Spleen (tissue), 11 donors: ENCODE measurements around the gene ARHGAP30. TPM values are rescaled to one million over a fixed set of nuclear protein-coding genes. Genes with fewer than 3 reads are reported as not detected.

Experiments
- DNase-seq: peaks from one replicate; pipeline ENCODE4 v3.0.0-alpha.2; 2020
- H3K27ac ChIP-seq, 8 donors: fragments of 200-600 bp; sonication (generic) in 7 of 8; 1 replicate in 4 of 8; 2 replicates in 4 of 8; pipeline versions ENCODE4 v1.5.0 to v1.8.0; 2016 to 2021; ENCODE audit warnings: inconsistent platforms in 4 of 8, mild to moderate bottlenecking in 4 of 8, moderate library complexity in 1 of 8
- H3K27me3 ChIP-seq, 7 donors: fragments of 200-600 bp; sonication (generic) in 6 of 7; replicated peaks in 1 of 7; 1 replicate in 4 of 7; 2 replicates in 3 of 7; pipeline versions ENCODE4 v1.5.0 to v1.8.0; 2016 to 2021; ENCODE audit warnings: inconsistent platforms in 3 of 7, mild to moderate bottlenecking in 1 of 7
- H3K36me3 ChIP-seq, 6 donors: fragments of 200-600 bp; sonication (generic) in 5 of 6; 1 replicate in 4 of 6; 2 replicates in 2 of 6; pipeline versions ENCODE4 v1.5.0 to v1.8.0; 2016 to 2021; ENCODE audit warnings: inconsistent platforms in 2 of 6
- H3K4me1 ChIP-seq, 6 donors: fragments of 200-600 bp; sonication (generic) in 5 of 6; 1 replicate in 3 of 6; 2 replicates in 3 of 6; pipeline versions ENCODE4 v1.5.0 to v1.8.0; 2016 to 2021; ENCODE audit warnings: inconsistent platforms in 3 of 6
- H3K4me3 ChIP-seq, 8 donors: fragments of 200-600 bp; sonication (generic) in 7 of 8; 1 replicate in 4 of 8; 2 replicates in 4 of 8; pipeline versions ENCODE4 v1.5.0 to v1.8.0; 2016 to 2021; ENCODE audit warnings: inconsistent platforms in 4 of 8, mild to moderate bottlenecking in 4 of 8, moderate library complexity in 2 of 8
- H3K9me3 ChIP-seq, 8 donors: fragments of 200-600 bp; sonication (generic) in 7 of 8; 1 replicate in 4 of 8; 2 replicates in 4 of 8; pipeline versions ENCODE4 v1.5.0 to v1.8.0; 2016 to 2021; ENCODE audit warnings: inconsistent platforms in 4 of 8
- POLR2A ChIP-seq, 3 donors: fragments of 450-650 bp; IDR thresholded peaks; one replicate each; pipeline ENCODE4 v1.5.1; 2017; ENCODE audit warnings: antibody characterized with exemption in 3 of 3, mild to moderate bottlenecking in 1 of 3
- POLR2AphosphoS5 ChIP-seq, 3 donors: sonication (generic); formaldehyde crosslinking; IDR thresholded peaks; one replicate each; pipeline ENCODE4 v1.5.1; 2017; ENCODE audit warnings: antibody characterized with exemption in 3 of 3
- WGBS, 5 donors: extraction: QIAGEN DNeasy Blood & Tissue Kit in 3 of 5; methylation state at CpG; one replicate each; pipeline versions ENCODE4 v1.1.5 to v1.1.7; 2013 to 2018; 5-methylcytosine and 5-hydroxymethylcytosine counted together
- intact Hi-C: fragments of 100-400 bp; cut with DNase I; formaldehyde crosslinking; loops from one replicate; pipeline ENCODE4 v1.15.0; 2023; ENCODE audit warnings: low total_unique reads
- polyA plus RNA-seq, 3 donors: library from polyadenylated mRNA; stranded (reverse); fragments of 200-250 nt; gene quantifications; one replicate each; pipeline ENCODE4 v1.2.1, GENCODE V29; 2013
- total RNA-seq, 7 donors: library from RNA; depleted of rRNA in 3 of 7; stranded (reverse); fragments of >200 nt in 3 of 7; fragmentation: NEBNext Ultra II Directional in 4 of 7; extraction: Animal tissue kit (Norgen Biotek cat#: 25700) in 4 of 7; gene quantifications; one replicate each; pipeline versions ENCODE4 v1.1.0 to v1.2.1, GENCODE V29; 2016 to 2021
- TF ChIP-seq, protein P1 (sequence below), 11 experiments: fragments of 200-600 bp in 7 of 11; fragments of 450-650 bp in 4 of 11; sonication (generic) in 4 of 11; IDR thresholded peaks in 8 of 11; conservative IDR thresholded peaks in 3 of 11; 1 replicate in 7 of 11; 2 replicates in 4 of 11; pipeline versions ENCODE4 v1.4.0 to v1.8.0; 2016 to 2021; ENCODE audit warnings: antibody characterized with exemption in 11 of 11, inconsistent platforms in 4 of 11, mild to moderate bottlenecking in 1 of 11
- donor health status: healthy with polysubstance abuse.
- donor health status: DM: no; HTN: no; CAD: no; lungs with moderate emphysema.
- donor health status: DM: no; HTN: no; CAD: no.
- donor health status: Bipolar disorder and iron deficiency.
- donor health status: healthy.
- donor health status: DM: no; HTN: no; CAD: no.
- donor health status: DM: yes; HTN: yes; CAD: no.

ARHGAP30 gene
- total and polyA plus RNA-seq, 10 donors = 28.8 to 145 (median 120) TPM

DNA sequence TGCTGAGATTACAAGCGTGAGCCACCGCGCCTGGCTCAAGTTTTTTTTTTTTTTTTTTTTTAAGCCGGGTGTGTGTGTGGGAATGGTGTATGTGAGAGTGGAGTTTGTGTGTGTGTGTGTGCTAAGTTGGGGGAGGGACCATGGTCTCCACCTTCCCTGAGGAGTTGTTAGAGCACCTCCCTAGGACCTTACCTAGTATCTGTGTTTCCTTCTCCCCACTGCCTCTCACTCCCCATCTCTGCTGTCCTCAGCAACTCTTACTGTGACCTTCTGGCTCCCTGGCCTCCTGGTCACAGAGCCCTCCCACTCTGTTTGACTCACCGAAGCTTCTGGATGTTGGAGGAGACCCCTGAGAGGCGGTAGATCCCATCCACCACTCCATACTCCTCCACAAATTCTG, 10.4 kb downstream of the ARHGAP30 start:
- Histone ChIP-seq H3K4me1 (peaks cover 0 to 76% (median 35%) of the 10 kb centered on the region in 6 donors), H3K27me3 (no peaks in the 10 kb centered on the region), H3K36me3 (peaks cover 2 to 97% (median 58%) of the 10 kb centered on the region in 6 donors), H3K27ac (peak overlapping the region in 2 of 8 donors; percentile 4 to 28), H3K4me3 (no peak overlapping the region), H3K9me3 (no peaks in the 10 kb centered on the region)
- WGBS, 5 donors = 78 to 95% (median 89%) methylated on average over 6 of the region's 6 CpGs
- intact Hi-C loops = no loop called here
- no peak for DNase-seq
- TF ChIP-seq POLR2AphosphoS5 (IDR thresholded peaks at IDR 0.05) (no peak), POLR2A (IDR thresholded peaks at IDR 0.05) (no peak)
- TF ChIP-seq, protein P1, sequence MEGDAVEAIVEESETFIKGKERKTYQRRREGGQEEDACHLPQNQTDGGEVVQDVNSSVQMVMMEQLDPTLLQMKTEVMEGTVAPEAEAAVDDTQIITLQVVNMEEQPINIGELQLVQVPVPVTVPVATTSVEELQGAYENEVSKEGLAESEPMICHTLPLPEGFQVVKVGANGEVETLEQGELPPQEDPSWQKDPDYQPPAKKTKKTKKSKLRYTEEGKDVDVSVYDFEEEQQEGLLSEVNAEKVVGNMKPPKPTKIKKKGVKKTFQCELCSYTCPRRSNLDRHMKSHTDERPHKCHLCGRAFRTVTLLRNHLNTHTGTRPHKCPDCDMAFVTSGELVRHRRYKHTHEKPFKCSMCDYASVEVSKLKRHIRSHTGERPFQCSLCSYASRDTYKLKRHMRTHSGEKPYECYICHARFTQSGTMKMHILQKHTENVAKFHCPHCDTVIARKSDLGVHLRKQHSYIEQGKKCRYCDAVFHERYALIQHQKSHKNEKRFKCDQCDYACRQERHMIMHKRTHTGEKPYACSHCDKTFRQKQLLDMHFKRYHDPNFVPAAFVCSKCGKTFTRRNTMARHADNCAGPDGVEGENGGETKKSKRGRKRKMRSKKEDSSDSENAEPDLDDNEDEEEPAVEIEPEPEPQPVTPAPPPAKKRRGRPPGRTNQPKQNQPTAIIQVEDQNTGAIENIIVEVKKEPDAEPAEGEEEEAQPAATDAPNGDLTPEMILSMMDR (IDR thresholded peaks at IDR 0.05 in 8 of 11, conservative IDR thresholded peaks at IDR 0.05 in 3 of 11) = no peak

DNA sequence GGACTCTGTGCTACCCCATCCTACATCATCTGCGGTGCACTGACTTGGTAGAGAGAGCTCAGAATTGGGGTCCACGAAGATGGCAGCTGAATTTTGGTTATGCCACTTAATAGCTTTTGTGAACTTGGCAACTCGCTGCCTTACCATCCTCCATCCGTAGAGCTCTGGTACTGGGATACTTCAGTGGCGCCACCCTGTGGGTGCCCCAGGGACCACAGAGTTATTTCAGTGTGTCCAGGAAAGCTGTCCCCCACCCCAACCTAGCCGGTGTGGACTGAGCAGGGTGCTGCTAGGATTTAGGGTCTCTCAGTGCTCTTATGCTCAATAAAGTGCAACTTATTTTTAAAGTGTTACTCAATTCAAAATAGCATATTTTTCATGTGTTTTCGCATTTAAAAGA, 14.9 kb downstream of the ARHGAP30 start:
- peaks cover 8 to 98% (median 83%) of the 10 kb centered on the region in 6 donors for H3K36me3 ChIP-seq
- TF ChIP-seq POLR2A (IDR thresholded peaks at IDR 0.05) (no peak), POLR2AphosphoS5 (IDR thresholded peaks at IDR 0.05) (no peak)
- TF ChIP-seq, protein P1 (IDR thresholded peaks at IDR 0.05 in 8 of 11, conservative IDR thresholded peaks at IDR 0.05 in 3 of 11) = peak in 1 of 11 experiments; percentile 40
- H3K4me1 ChIP-seq = peaks cover 0 to 44% (median 1%) of the 10 kb centered on the region in 6 donors
- 80 to 95% (median 86%) methylated on average over 7 of the region's 7 CpGs for WGBS, 5 donors
- H3K27me3 ChIP-seq = no peaks in the 10 kb centered on the region
- no peaks in the 10 kb centered on the region for H3K9me3 ChIP-seq
- intact Hi-C loops = no loop called here
- no peak overlapping the region for H3K4me3 ChIP-seq
- DNase-seq = peak; percentile 17
- H3K27ac ChIP-seq = peak overlapping the region in 1 of 8 donors; percentile 0

DNA sequence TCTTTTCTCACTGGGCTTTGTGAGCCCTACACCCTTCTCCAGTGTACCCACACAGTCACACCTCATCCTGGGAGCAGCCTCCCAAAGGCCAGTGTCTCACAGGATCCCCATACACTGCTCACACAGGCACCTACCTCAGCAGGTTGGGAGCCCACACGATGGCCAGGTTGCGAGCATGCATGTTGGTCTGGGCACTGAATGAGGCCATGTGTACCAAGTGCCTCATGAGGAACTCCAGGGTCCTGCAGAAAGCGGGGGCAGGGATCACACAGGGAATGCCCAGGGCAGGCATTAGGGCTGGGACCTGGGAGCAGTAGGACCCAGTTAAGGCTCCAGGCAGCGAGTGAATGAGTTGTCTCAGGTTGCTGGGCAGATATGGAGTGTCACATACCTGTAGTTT, 15.5 kb downstream of the ARHGAP30 start:
- WGBS, 5 donors = 87 to 100% (median 91%) methylated on average over 4 of the region's 4 CpGs
- peaks cover 8 to 98% (median 86%) of the 10 kb centered on the region in 6 donors for H3K36me3 ChIP-seq
- peak in 2 of 3 donors; percentile 31 to 60 for TF ChIP-seq POLR2AphosphoS5 (IDR thresholded peaks at IDR 0.05)
- TF ChIP-seq, protein P1 (IDR thresholded peaks at IDR 0.05 in 8 of 11, conservative IDR thresholded peaks at IDR 0.05 in 3 of 11) = no peak
- H3K27me3 ChIP-seq = no peaks in the 10 kb centered on the region
- H3K4me1 ChIP-seq = peaks cover 0 to 44% (median 3%) of the 10 kb centered on the region in 6 donors
- peak; percentile 51 for DNase-seq
- peak overlapping the region in 1 of 8 donors; percentile 0 for H3K27ac ChIP-seq
- intact Hi-C loops = no loop called here
- no peak overlapping the region for H3K4me3 ChIP-seq
- H3K9me3 ChIP-seq = no peaks in the 10 kb centered on the region

DNA sequence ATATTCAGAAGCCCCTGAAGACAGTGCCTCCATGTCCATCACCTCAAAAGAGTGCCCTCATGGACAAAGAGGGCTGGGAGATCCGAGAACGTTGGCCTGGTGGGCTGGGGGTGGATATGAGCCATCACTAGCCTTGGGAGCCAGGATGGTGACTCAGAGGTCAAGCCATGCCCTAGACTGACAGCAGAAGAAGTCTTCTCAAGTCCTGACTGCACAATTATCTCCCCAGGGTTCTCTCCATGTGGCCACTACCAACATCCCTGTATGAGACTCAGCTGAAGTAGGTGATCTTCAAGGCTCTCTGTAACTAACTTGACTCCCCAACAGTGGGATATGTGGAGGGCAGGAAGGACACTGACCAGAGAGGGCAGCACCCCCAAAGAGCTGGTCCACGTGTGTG, 16.8 kb downstream of the ARHGAP30 start:
- H3K36me3 ChIP-seq = peaks cover 8 to 98% (median 89%) of the 10 kb centered on the region in 6 donors
- DNase-seq = no peak
- H3K4me3 ChIP-seq = no peak overlapping the region
- intact Hi-C loops = no loop called here
- no peaks in the 10 kb centered on the region for H3K9me3 ChIP-seq
- WGBS, 5 donors = 68 to 81% (median 80%) methylated on average over 2 to 3 of the region's 3 CpGs
- peaks cover 0 to 44% (median 4%) of the 10 kb centered on the region in 6 donors for H3K4me1 ChIP-seq
- TF ChIP-seq POLR2AphosphoS5 (IDR thresholded peaks at IDR 0.05) (no peak), POLR2A (IDR thresholded peaks at IDR 0.05) (no peak)
- TF ChIP-seq, protein P1 (IDR thresholded peaks at IDR 0.05 in 8 of 11, conservative IDR thresholded peaks at IDR 0.05 in 3 of 11) = no peak
- H3K27ac ChIP-seq = peak overlapping the region in 1 of 8 donors; percentile 3
- H3K27me3 ChIP-seq = no peaks in the 10 kb centered on the region
